Dedifferentiated amniotic fluid mesenchymal stem cell (primary cell): Measurements from ENCODE around the gene POLDIP2.

Experiments
- DNase-seq: peaks from one replicate; pipeline ENCODE4 v3.0.0-alpha.2; 2016; ENCODE audit errors: extremely low spot score

POLDIP2 gene

DNA sequence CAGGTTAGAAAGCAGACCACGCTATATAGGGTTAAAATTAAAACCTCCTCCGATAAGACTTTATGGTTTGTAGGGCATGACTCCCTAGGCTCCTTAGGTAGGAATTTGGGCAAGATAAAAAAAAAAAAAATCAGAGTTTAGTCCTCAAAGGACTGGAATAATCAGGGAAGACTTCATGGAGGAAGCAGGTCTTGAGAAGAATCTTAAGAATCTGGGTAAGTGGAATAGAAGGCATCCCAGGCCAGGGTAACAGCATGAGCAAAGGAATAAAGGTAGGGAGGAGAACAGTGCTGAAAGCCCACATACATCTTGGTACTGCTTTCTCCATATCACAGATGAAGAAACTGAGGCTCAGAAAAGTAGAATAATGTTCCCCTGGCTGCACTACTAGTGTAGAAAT is 33.2 kb upstream of the POLDIP2 start:
- no peak for DNase-seq

DNA sequence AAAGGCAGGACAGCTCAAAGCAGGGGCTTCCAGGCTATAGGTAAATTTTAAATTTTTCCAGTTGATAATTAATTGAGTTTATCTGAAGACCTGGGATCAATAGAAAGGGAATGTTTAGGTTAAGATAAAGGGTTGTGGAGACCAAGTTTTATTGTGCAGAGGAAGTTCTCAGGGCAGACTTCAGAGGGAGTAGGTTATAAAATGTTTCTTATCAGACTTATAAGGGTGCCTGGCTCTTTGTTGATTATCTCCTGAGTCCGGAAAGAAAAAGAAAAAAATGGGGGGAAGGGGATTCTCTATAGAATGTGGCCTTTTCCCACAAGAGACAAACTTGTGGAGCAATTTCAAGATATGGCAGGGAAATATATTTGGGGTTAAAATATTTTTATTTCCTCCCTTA is 32.8 kb upstream of the POLDIP2 start:
- DNase-seq, result no peak

DNA sequence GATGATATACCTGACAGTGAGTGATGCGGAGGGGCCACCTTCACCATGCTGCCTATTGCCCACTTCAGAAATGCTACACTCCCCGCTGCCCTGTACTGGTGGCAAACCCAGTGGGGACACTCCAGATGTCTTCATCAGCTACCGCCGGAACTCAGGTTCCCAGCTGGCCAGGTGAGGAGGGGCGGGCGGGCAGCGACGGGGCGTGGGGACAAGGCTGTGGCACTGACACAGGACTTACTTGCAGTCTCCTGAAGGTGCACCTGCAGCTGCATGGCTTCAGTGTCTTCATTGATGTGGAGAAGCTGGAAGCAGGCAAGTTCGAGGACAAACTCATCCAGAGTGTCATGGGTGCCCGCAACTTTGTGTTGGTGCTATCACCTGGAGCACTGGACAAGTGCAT is 30.8 kb upstream of the POLDIP2 start:
- no peak for DNase-seq

DNA sequence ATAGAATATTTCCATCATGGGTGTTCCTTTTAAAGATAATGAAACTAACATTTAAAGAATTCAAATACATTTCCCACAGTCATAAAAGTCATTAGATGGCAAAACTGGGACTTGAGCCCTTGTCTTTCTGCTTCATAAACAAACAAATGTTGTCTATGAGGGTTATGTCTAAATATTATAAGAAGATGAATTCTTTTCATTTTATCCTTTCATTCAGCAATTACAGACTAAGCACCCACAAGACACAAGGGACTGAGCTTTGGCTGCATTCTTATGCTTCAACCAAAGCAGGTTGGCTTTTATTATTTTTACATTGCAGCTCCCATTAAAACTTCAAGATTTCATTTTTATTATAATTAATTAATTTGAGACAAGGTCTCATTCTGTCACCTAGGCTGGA is 29.1 kb upstream of the POLDIP2 start:
- no peak for DNase-seq

DNA sequence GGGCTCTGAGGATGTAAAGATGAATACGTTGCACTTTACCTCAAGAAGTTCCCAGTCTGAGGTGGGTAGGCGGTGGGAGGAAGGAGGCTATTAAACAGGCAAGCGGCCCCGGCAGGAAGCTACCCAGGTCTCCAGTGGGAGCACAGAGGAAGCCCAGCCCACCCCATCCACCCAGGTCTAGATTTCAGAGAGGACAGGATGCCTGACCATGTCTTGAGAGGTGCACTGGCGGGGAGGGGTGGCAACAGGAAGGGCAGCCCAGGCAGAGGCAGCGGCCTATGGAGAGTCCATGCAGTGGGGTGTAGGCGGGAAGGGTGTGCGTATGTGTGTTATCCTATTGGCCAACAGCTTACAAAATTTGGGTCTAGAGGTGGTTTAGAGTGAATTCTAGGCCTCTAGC is 28.1 kb upstream of the POLDIP2 start:
- DNase-seq, result no peak

DNA sequence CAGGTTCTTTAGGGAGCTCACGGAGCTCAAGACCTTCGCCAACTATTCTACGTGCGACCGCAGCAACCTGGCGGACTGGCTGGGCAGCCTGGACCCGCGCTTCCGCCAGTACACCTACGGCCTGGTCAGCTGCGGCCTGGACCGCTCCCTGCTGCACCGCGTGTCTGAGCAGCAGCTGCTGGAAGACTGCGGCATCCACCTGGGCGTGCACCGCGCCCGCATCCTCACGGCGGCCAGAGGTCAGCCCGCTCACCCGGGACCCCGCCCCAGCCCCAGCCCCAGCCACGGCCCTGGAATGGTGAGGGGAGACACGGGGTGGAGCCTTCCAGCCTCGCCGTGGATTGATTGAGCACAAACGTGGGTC is 27.7 kb upstream of the POLDIP2 start:
- no peak for DNase-seq

DNA sequence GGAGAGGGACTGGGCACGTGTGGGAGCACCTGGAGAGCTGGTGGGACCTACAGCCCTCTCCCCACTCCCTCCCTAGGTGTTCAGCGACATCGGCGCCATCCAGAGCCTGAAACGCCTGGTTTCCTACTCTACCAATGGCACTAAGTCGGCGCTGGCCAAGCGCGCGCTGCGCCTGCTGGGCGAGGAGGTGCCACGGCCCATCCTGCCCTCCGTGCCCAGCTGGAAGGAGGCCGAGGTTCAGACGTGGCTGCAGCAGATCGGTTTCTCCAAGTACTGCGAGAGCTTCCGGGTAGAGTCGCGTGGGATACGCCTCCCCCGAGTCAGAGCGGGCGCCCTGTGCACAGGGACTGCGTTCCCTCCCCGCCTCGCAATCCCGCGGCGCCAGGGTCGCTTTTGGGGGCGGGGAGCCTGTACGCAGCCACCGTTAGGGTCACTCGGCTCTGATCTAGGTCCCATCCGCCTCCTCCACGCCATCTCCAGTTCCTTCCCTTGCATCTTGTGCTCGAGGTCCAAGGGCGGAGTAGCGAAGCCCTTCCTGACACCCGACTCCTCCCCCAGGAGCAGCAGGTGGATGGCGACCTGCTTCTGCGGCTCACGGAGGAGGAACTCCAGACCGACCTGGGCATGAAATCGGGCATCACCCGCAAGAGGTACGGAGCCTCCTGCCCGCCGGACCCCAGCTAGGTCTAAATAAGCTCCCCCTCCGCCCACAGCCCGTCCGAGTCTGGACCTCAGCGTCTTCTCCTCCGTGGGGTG is 27.1 kb upstream of the POLDIP2 start:
- DNase-seq, result no peak

DNA sequence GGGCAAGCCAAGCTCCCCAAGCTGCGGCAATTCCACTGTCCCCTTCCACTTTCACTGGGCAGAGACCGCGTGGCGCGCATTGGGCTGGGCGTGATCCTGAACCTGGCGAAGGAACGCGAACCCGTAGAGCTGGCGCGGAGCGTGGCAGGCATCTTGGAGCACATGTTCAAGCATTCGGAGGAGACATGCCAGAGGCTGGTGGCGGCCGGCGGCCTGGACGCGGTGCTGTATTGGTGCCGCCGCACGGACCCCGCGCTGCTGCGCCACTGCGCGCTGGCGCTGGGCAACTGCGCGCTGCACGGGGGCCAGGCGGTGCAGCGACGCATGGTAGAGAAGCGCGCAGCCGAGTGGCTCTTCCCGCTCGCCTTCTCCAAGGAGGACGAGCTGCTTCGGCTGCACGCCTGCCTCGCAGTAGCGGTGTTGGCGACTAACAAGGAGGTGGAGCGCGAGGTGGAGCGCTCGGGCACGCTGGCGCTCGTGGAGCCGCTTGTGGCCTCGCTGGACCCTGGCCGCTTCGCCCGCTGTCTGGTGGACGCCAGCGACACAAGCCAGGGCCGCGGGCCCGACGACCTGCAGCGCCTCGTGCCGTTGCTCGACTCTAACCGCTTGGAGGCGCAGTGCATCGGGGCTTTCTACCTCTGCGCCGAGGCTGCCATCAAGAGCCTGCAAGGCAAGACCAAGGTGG is 24.0 kb upstream of the POLDIP2 start:
- DNase-seq, result no peak

DNA sequence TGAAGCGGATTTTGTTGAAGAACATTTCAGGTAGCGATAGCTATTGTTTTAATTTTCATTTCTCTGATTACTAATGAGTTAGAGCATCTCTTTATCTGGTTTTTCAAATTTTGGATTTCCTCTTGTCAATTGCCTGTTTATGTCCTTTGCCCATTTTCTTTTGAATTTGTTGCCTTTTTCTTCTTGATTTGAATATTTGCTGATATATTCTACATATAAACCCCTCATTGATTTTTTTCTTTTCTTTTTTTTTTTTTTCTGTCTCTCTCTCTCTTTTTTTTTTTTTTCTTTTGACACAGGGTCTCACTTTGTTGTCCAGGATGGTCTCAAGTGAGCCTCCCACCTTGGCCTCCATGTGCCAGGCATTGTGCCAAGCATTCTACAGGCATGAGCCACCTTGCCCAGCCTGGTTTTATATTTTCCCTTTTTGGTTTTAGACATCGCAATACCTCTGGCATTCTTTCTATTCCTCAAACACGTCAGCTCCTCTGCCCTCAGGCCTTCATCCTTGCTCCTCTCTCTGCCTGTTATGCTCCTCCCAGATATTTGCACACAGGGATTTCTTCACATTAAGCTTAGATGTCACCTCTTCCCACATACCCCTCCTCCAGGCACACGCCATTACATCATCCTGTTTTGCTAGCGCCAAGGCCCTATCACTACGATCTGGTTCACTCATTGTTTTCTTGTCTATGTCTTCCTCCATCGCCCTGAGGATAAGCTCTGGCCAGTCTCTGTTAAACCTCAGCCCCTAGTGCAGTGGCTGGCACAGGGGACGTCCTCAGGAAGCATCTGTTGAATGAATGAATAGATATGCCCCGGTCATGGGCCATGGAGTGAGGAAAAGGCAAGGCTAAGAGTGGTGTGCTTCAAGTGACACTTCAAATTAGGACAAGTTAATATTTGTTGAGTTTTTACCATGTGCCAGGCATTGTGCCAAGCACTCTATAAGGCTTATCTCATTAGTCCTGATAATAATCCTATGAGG is 22.8 kb upstream of the POLDIP2 start:
- DNase-seq, result peak; percentile 73

DNA sequence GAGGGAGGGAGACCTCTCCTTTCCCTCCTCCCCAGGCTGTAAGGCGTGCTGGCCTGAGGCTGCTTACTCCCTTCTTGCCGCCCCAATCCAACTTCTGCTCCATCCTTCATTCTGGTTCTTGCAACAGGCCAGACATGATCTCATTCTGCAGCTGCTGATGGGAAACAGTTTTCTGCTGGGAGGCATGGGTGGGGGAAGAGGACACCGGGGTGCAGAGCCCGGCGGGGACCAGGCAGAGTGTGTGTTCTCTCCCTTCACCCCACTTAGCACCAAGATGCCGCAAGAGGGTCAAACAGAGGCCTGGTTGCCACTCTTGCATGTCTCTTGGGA is 15.6 kb upstream of the POLDIP2 start:
- DNase-seq, result no peak

DNA sequence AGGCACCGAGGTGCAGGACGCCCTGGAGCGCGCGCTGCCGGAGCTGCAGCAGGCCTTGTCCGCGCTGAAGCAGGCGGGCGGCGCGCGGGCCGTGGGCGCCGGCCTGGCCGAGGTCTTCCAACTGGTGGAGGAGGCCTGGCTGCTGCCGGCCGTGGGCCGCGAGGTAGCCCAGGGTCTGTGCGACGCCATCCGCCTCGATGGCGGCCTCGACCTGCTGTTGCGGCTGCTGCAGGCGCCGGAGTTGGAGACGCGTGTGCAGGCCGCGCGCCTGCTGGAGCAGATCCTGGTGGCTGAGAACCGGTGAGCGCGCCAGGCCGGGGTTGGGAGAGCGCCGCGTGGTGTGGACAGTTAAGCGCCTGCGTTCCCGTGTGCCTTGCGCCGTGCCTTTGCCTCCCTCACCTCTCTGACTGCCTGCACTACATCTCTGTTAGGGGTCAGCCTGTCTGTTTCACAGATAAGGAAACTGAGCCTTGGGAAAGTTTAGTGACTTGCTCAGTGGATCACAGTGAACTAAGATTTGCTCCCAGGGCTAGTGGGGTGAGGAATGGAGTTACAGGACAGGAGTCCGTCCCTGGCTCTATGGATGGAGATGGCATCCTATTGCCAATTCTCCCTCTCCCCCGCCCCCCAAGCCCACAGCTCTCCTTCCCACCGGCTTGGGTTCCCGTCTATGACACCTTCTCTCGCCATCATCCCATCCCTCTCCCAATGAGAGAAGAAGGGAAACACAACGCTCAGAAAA is 15.0 kb upstream of the POLDIP2 start:
- no peak for DNase-seq

DNA sequence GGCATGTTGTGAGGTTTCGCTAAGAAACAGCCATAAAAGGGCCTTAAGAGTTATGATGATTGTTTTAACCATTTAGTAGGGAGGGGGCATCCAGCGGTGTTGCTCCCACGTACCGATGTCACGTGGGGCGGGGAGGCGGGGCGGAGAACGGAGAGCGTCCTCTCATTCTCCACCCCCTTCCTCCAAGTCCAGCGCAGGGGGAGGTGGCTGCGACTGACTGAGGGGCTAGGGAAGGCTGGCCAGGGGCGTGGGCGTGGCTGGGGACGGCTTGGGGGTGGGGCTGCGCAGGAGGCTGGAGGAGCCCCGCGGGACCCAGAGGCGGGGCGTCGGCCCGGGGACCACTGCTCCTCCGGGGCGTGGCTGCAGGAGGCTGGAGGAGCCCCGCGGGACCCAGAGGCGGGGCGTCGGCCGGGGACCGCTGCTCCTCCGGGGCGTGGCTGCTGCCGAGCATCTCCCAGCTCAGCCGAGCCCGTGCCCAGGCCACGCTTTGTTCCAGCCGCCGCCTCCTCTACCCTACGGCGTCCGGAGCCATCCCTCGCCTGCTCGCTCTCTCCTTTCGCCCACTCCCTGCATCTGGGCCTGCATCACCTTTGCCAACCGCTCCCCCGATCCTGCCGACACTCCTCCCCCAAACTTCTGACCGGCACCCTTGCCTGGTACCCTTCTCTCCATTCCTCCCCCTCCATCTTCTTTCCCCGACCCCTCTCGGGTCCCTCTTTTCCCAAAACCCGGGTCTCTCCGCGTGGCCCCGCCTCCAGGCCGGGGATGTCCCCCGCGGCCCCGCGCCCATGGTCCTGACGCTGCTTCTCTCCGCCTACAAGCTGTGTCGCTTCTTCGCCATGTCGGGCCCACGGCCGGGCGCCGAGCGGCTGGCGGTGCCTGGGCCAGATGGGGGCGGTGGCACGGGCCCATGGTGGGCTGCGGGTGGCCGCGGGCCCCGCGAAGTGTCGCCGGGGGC is 14.2 kb upstream of the POLDIP2 start, which contains the start of gene SARM1:
Gene SARM1 (plus strand): TSS at position 450 of the 958 bp plus-strand sequence. CDS start 339 bp downstream, at position 789.
- DNase-seq, result peak; percentile 72

DNA sequence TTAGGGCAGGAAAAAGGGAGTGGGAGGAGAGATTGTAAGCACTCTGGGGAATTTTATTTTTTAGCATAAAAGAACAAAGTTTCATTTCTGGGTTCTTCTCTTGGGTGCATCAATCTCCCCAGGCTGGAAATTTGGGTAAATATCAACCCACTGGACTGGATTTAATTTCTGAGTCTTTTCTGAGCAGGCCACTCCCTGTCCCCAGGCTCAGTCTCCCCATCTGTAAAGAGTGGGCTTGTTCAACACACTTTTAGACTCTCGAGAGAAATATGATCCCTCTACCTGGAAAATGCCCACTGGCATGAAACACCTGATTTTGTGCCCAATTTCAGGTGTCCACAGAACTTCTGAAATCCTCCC is 13.4 kb upstream of the POLDIP2 start:
- no peak for DNase-seq

DNA sequence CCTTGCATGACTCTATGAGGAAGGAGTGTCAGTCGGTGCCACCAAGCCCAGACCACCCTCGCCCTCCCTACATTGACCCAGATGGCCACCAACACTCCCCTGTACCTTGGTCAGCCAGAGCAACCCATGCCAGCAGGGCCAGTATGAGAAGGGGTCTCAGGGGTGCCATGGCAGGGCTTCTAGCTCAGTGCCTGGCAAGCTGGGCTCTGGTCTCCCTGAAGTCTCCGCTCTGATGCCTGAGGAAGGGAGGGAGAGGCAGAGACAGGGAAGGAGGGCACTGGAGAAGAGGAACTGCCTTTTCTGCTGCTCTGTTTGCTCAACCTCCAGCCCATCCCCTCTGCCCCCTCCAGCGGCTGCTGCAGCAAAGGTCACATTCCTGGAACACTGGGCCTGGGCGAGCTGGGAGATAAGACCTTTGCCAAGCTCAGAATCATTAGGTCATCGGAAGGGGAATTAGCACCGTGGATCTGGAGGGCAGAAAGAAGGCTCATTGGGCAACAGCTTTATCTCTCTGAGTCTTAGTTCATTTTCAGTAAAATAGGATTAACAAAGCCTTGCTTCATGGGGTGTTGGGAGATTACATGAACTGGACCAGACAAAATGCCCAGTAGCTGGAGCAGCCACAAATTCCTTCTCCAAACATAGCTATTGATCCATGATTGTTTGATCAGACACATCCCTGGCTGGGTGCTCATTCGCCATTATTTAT is 12.9 kb upstream of the POLDIP2 start, which contains the start of gene VTN:
Gene VTN (minus strand): TSS at position 273 of the 709 bp plus-strand sequence. CDS start 104 bp downstream, at position 169.
- no peak for DNase-seq

DNA sequence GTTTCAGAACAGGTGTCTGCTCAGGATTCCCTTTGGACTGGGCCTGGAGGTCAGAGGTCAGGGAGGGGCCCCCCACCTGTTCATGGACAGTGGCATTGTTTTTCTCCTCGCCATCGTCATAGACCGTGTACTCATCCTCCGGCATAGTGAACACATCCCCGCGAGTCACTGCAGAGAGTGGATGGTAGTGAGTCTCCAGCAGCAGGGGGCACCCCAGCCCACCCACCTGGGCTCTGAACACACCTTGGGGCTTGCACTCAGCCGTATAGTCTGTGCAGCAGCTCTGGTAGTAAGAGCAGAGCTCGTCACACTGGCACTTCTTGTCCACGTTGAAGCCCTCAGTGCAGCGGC is 12.3 kb upstream of the POLDIP2 start:
- no peak for DNase-seq

DNA sequence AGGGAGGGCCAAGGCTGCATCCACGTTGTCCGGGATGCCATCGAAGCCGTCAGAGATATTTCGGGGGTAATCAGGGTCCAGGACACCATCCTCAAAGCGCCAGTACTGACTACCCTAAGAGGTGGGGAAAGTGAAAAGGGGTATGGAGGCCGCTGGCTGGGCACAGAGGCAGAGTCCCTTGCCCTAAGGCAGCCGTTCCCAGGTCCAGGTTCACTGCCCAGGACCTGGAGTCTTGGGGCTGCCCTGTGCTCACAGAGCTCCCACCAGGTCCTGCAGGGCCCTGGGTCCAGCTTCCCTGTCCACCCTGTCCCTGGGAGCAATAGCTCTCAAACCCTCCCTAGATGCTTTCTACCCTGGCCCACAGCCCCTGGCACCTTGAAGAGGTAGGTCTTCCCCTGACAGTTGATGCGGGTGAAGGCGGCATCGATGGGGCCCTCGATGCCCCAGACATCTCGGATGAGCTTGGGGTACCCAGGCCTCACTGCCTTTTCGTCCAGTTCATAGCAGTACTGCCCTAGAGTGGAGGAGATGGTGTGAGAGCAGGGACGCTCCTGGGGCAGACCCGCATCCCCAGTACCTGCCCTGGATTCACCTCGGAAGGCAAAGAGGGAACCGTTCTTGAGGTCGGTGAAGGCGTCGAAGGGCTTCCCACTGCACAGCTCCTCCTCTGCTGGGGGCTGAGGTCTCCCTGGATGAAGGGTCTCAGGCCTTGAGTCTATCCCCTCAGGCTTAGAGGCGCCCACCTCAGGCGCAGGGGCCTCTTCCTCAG is 11.8 kb upstream of the POLDIP2 start:
- DNase-seq, result no peak

DNA sequence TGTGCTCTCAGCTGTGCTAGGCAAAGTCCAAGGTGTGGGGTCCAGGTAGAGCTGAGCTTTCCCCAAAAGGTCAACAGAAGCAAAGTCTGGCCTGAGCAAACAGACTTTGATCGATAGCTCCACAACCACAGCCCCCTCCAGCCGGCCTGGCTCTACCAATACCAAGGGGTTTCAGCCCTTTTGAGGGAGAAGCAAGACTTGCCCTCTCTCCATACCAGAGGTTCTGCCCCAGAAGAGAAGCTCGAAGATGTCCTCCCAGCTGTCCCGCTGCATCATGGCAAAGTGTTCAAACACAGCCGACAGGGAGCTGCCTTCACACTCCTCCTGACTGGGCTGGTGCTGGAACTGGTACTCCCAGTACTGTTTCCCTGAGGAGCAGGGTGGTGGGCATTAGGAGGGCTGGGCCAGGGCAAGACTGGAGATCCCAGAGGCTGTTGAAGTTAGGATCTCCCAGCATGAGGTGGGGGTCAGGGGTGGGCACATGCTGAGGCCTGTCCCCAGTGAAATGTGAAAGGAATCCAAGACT is 11.0 kb upstream of the POLDIP2 start:
- DNase-seq, result no peak

DNA sequence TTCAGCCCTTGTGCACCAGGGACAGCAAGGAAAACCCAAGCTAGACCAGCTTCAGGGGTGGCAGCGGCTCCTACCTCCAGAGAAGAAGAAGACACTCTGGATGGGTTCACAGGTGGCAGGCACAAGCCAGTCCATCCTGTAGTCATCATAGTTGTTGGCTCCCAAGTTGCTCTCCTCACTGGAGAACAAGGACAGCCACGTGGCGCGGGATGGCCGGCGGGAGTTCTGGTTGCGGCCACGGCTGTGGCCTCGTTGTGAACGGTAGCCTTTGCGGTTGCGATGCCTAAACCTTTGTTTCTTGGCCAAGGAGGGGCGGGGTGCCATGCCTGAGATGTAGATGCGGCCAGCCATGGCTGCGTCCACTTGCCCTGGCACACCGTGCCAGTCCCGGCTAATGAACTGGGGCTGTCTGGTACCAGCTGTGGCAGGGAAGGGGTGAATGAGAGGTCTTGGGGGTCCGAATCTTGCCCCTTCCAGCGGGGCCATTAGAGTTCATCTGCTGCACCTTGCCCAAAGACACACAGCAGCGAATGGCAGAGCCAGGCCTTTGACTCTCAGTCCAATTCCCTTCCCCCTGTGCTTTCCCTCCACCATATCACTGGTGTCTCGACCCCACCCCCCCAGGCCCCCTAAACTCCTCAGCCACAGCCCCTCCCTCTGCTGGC is 10.4 kb upstream of the POLDIP2 start:
- DNase-seq, result no peak
